Measurements from ENCODE around the gene TST.

TST gene

GRCh38 chr22:37053310-37054055, 34.2 kb upstream of the TST start:
- no peak for DNase-seq (ENCODE audit: low read depth)

GRCh38 chr22:37052386-37053309, 33.4 kb upstream of the TST start:
- no peak for DNase-seq (ENCODE audit: low read depth)

GRCh38 chr22:37051391-37052385, 32.4 kb upstream of the TST start, which contains the start of gene KCTD17:
Gene KCTD17 (plus strand): TSS chr22:37051742. CDS start chr22:37051761, 19 bp downstream.
- no peak for DNase-seq (ENCODE audit: low read depth)

GRCh38 chr22:37050913-37051312, 31.7 kb upstream of the TST start:
- DNase-seq (ENCODE audit: low read depth): no peak

- no peak for DNase-seq (ENCODE audit: low read depth)
These were observed 30.0 kb upstream of the TST start for GRCh38 chr22:37049224-37049623.

GRCh38 chr22:37048133-37048532, 28.9 kb upstream of the TST start:
- DNase-seq (ENCODE audit: low read depth): no peak

- no peak for DNase-seq (ENCODE audit: low read depth)
These were observed 27.8 kb upstream of the TST start for GRCh38 chr22:37047006-37047405.

GRCh38 chr22:37046589-37046988, 27.3 kb upstream of the TST start:
- no peak for DNase-seq (ENCODE audit: low read depth)

- DNase-seq (ENCODE audit: low read depth): no peak
These were observed 26.7 kb upstream of the TST start for GRCh38 chr22:37045958-37046357.

- DNase-seq (ENCODE audit: low read depth): no peak
These were observed 25.7 kb upstream of the TST start for GRCh38 chr22:37044634-37045625.

GRCh38 chr22:37043828-37044538, 24.7 kb upstream of the TST start:
- DNase-seq (ENCODE audit: low read depth): no peak

GRCh38 chr22:37043209-37043827, 24.1 kb upstream of the TST start:
- no peak for DNase-seq (ENCODE audit: low read depth)

GRCh38 chr22:37039466-37039865, 20.2 kb upstream of the TST start:
- DNase-seq (ENCODE audit: low read depth): no peak

- no peak for DNase-seq (ENCODE audit: low read depth)
These were observed 18.4 kb upstream of the TST start for GRCh38 chr22:37037669-37038068.

- DNase-seq (ENCODE audit: low read depth): no peak
These were observed 17.6 kb upstream of the TST start for GRCh38 chr22:37036655-37037377.

GRCh38 chr22:37033605-37034430, 14.6 kb upstream of the TST start:
- no peak for DNase-seq (ENCODE audit: low read depth)

- DNase-seq (ENCODE audit: low read depth): no peak
These were observed 13.6 kb upstream of the TST start for GRCh38 chr22:37032535-37033460.
